Stimulated activated CD8-positive, alpha-beta memory T cell treated with anti-CD3 and anti-CD28 coated beads, Interleukin-15, amount 100 ng/mL, for 4 hours (primary cell): ENCODE data around the gene DDR2.

Source experiments
- DNase-seq, 2 donors: peaks; one replicate each; pipeline ENCODE4 v3.0.0-alpha.2; 2020; ENCODE audit warnings: low read depth in 2 of 2

DDR2 gene

DNA sequence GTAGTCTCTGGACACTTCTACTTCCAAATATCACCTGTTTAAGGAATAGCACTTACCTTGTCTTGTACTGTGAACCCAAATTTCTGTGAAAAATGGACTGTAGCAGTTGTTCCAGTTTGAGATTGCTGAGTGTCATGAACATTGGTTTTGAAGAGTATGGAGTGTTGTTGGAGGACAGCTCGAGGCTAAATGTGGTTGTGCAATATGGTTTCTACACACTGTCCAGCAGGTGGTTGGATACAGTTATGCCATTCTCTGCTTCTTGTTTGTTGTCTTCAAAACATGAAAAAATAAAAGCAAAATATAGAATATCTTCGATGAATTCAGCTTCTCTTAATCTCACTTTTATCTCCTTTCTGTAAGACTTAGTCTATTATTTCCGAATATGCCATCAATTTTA, 67.1 kb downstream of the DDR2 start:
- no peak for DNase-seq

GRCh38 chr1:162700131-162700530, 67.9 kb downstream of the DDR2 start:
- no peak for DNase-seq

GRCh38 chr1:162701286-162701685, 69.0 kb downstream of the DDR2 start:
- no peak for DNase-seq

DNA sequence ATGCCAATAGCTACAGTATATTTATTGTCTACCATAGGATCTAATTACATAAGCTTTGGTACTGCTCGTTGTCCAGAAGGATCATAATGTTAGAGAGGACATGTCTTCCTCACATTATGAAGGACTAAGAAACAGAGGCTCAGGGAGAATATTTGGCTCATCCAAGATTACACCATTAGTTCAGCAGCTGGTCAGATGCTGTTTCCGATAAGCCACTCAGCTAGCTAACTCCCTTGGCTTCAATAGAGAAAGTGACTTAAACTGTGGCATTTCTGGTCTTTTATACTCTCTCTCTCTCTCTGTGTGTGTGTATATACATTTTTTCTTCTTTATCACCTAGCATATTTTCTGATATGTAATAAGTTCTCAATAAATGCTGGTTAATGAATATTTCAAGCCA, 70.4 kb downstream of the DDR2 start:
- DNase-seq: no peak

DNA sequence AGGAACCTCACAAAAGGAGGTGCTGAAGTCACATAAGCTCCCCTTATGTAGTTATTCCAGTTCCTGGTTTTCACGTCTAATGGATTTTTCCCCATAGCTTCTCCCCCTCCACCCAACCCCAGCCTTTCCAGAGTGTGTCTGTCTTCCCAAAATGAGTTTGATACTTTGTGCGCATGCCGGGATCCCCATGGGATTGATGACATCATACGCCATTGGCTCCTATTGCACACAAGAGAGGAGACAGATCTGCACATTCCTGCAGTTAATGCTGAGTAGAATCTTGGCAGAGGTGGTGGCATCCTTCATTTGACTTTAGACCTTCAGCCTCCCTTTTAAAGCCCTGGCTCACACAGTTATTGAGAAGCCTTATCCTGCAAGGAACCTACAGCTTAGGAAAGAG, 71.4 kb downstream of the DDR2 start:
- no peak for DNase-seq

DNA sequence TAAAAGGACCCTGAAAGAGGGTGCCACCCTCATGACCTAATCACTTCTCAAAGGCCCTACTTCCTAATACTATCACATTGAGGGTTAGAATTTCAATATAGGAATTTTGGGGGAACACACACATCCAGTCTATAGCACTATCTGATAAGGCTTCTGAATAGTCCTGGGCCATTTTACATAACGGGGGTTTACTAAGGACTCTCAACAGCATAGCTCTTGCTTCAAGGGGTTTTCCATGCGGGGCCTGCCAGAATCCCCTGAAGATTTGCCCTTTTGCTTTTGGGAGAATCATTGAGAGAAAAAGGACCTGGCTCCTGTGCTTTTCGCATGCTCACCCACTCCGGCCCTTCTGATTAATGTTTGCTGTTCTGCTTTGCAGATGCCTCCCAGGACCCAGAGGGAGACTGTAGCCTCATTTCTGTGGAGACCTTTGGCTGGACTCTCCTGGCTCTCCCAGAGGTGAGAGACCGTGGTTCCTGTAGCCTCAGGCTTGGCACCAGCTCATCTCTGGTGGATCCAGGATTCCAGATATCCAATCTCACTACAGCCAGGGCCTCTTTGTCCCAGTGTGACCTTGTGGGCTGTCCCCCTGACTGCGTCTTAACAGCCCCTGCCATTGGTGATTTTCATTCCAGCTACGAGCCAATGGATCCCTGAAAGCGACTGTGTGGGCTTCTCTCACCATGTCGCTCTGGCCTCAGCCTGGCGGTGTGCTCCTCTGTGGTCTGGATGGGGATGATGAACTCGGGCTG, 72.6 kb downstream of the DDR2 start:
- DNase-seq: no peak

DNA sequence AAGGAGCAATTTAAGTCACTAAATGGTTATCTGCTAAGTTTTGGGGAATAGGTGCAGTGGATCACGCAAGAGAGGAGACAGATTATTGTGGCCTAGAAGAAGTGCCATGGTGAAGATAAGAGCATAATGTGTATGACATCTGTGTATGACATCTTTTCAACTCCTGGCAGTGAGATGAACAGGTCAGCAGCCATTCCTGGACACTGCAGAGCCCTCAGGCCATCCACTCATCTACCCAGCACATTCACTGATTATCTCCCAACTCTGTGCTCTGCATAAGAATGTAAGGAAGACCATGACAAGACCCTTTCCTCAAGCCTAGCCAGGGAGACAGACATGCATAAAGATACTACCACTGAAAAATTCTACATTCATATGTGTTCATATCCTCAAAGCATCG, 73.7 kb downstream of the DDR2 start:
- DNase-seq: no peak

DNA sequence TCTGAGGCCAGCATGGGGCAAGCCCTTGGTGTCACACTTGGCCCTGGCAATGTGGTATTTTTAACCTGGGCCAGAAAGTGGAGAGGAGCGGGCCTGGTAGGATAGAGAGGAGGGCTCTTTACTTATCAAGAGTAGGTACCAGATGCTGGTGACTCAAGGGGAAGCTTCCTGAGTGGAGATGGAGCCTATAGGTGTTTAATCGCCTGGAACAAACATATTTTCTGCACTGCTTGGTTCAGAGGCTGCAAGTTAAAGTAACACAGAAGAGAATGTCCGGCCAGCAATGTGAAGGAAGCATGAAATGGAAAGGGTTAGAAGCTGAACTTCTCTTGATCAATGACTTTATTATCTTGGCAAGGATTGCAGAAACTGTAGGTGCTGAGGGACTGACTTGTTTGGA, 74.3 kb downstream of the DDR2 start:
- DNase-seq: no peak

- DNase-seq: no peak
Measured at GRCh38 chr1:162708286-162708685, 76.0 kb downstream of the DDR2 start.

DNA sequence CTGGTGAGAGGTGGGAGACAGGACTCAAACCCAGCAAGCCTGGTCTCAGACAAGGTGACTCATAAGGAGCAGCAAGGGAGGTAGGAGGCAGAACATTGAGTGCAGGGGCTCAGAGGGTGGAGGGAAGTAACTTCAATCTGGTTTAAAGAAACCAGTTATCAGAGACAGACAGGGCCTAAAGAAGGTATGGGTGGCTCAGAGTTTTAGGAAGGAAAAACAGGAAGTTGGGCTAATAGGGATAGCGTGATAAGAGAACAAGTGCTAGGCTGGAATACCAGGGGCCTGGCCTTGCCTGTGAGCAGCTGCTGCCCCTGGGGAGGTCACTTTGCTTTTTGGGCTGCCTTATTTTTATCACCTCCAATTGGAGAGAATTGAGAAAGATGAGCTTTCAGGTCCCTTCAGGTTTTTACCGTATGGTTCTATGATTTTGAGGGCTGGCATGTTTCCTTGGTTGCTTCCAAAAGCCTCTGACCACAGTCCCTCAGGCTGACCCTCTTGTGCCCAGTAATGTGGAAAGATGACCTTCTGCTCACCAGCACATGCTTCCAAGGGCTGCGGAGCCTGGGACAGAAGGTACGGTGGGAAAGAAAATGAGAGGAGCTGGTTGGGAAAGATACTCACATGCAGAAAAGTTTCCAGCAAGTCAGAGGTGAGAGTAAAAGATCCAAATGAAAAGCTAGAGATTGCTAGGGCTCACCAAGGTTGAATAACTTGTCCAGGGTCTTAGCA, 77.0 kb downstream of the DDR2 start:
- no peak for DNase-seq

DNA sequence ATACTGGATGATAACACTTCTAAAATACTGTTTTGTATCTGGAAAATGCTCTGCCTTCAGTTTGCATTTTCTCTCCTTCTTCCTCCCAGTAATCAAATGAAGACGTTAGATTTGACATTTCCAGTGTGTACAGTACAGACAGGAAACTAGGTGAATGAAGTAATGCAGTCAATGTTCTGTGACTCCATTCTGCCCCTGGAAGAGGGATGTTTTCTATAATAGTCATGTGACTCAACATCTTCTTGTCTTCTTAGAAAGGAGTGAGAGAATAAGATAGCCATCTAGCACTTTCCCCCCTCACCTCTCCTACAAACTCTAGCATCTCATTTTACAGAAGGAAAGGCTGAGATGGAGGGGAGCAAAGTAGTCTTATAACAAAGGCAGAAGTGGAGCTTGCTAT, 77.6 kb downstream of the DDR2 start:
- DNase-seq: no peak

GRCh38 chr1:162710345-162710744, 78.1 kb downstream of the DDR2 start:
- DNase-seq: no peak

- no peak for DNase-seq
Measured at GRCh38 chr1:162710780-162711465, 78.7 kb downstream of the DDR2 start.

- no peak for DNase-seq
Measured at GRCh38 chr1:162712317-162713029, 80.2 kb downstream of the DDR2 start.

GRCh38 chr1:162716123-162716522, 83.9 kb downstream of the DDR2 start:
- DNase-seq: no peak

DNA sequence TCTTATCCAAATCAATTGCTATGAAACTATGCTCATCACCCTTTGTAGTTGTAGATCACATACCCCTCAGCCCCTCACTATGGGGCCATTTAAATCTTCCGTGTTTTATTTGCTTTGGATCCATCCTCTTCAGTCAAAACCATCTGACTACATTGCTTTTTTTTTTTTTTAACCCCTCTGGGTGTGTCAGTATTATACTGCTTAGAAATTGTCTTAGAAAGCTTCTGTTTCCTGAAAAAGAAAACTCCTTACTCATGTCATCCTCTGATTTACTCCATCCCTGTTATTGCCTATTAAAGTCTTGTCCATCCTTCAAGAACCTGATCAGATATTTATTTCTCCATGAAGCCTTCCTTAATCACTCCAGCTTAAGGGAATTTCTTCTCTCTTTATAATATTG, 84.3 kb downstream of the DDR2 start:
- DNase-seq: no peak

DNA sequence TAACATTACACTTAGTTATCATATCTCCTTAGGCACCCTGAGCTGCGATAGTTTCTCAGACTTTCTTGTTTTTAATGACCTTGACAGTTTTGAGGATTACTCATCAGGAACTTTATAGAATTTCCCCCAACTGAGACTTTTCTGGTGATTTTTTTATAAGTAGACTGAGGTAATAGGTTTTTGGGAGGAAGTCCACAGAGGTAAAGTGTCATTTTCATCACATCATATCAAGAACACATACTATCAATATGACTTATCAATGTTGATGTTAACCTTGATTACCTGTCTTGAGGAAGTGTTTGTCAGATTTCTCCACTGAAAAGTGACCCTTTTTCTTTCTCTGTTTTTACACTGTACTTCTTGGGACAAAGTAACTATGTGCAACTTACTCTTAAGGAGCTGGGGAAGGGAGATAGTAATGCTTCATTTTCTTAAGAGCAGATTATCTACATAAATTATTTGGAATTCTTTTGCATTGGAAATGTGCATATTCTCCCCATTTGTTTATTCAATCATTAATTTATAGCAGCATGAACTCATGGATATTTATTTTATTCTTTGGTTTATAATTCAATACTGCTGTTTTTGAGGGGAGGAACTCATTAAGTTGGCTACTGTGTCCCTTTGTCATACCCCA, 85.4 kb downstream of the DDR2 start:
- DNase-seq: no peak

GRCh38 chr1:162719678-162720077, 87.4 kb downstream of the DDR2 start:
- no peak for DNase-seq

DNA sequence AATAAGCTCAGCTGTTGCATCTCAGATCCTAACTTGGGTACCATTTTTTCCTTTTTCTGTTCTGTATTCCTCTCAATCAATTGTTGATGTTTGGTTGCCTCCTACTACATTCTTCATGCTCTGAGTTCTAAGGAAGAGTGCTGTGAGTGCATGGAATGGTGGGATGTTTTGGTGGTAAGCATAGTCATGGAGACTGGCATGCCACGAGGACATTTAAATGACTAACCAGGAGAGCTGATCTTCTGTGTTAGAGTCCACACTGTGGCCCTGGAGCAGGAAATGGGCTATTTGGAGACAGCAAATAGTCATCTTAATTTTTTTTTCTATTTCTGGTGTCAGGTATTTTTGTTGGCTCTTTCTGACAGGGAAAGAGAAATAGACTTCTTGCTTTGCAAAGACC, 88.7 kb downstream of the DDR2 start:
- no peak for DNase-seq

DNA sequence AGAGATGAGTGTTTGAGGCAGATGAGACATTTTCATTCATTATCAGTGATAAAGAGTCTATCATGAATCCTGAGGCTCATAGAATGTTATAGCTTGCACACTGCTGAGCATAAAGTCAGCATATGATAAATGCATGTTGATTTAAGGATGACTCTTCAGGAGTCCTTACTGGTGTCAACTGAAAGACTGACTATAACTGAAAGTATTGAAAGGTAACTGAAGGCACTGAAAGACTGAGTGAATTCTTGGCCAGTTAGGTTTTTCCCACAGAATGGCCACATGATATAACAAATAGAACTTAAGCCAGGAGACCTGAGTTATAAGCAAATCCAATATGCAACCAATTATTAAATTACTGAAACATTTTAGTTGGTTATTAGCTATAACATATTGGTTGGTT, 89.2 kb downstream of the DDR2 start:
- DNase-seq: no peak

DNA sequence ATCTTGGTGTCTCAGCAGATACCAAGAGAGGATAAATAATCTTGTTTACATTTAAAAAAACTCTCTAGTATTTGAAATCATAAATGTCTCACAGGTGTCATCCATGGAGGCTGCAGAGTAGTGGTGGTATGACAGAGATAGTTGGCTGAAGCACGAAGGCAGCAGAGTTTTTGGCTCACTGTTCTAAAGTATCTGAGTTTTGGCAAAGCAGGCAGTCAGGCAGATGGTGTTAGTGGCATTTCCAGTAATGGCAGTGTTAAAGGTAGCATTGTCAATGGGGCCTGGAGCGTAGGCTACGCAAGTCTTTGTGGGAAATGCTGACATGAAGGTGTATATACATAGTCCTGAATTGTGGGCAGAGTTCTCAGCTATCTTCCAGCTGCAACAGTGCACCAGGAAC, 89.8 kb downstream of the DDR2 start:
- DNase-seq: no peak

DNA sequence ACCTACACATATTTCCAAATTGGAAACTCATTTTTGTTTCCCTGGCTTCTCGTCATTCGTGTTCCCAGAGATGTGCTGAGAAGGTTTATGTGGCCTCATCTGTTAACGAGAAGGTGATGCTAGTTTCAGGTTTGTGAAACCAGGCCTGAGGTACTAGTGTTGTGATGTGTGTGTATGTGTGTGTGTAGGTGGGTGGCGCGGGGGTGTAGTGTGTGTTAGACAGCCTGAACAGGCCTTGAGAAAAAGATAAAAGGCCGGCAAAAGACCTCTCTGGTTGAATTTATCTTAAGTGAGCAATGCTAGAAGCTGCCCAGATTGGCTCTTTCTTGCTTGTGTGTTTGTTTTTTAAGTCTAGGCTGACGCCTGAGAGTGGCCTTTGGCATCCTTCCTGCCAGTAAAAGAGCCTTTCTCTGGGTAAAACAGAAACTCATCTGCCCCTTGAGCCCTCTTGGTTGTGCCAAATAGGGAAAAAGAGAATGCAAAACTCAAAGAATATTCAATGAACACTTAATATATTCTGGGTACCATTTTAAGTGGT, 92.4 kb downstream of the DDR2 start:
- DNase-seq: no peak
